Cardiac fibroblast (primary cell): ENCODE results near the gene ZNF500.

Experiments used
- DNase-seq, 2 donors: peaks; one replicate each; pipeline versions ENCODE4 v3.0.0 to v3.0.0-alpha.2; 2010; ENCODE audit warnings: low read depth in 2 of 2
- H3K4me3 ChIP-seq, 2 donors: replicated peaks in 1 of 2; 1 replicate in 1 of 2; 2 replicates in 1 of 2; pipeline ENCODE4 v1.5.1; 2011; ENCODE audit warnings: low read depth in 2 of 2, low read length in 2 of 2, mild to moderate bottlenecking in 2 of 2, moderate library complexity in 1 of 2
- CTCF ChIP-seq: IDR thresholded peaks from one replicate; pipeline ENCODE4 v1.5.1; 2011; ENCODE audit warnings: low read depth, mild to moderate bottlenecking, low read length, inconsistent platforms

ZNF500 gene

GRCh38 chr16:4763791-4764190 lies 3.2 kb downstream of the ZNF500 start:
- no peak for DNase-seq
- no peak overlapping the region for H3K4me3 ChIP-seq
- no peak for TF ChIP-seq CTCF

- TF ChIP-seq CTCF, result no peak
- DNase-seq, result no peak
- H3K4me3 ChIP-seq, result no peak overlapping the region
These were observed 4.8 kb downstream of the ZNF500 start for GRCh38 chr16:4762205-4762604.

GRCh38 chr16:4760221-4760910 lies 6.6 kb downstream of the ZNF500 start:
- no peak for TF ChIP-seq CTCF
- no peak overlapping the region for H3K4me3 ChIP-seq
- DNase-seq, result no peak

- H3K4me3 ChIP-seq, result no peak overlapping the region
- no peak for DNase-seq
- TF ChIP-seq CTCF, result no peak
These were observed 11.3 kb downstream of the ZNF500 start for GRCh38 chr16:4755687-4756086.

GRCh38 chr16:4754865-4755264 lies 12.1 kb downstream of the ZNF500 start:
- H3K4me3 ChIP-seq, result no peak overlapping the region
- no peak for TF ChIP-seq CTCF
- DNase-seq, result no peak

- H3K4me3 ChIP-seq, result no peak overlapping the region
- no peak for TF ChIP-seq CTCF
- DNase-seq, result no peak
These were observed 13.7 kb downstream of the ZNF500 start for GRCh38 chr16:4753227-4753626.
